SU-DHL-6 (cell line): ENCODE data around the gene KDM5C.

Experiments
- EZH2phosphoT487 ChIP-seq: fragments of 200-600 bp; sonication (generic), shearing (Covaris generic); conservative IDR thresholded peaks from 2 replicates; pipeline ENCODE4 v1.6.1; 2018; ENCODE audit warnings: mild to moderate bottlenecking, antibody characterized with exemption, low read length, moderate library complexity, mixed read lengths
- TF ChIP-seq, protein P1 (sequence below): fragments of 200-600 bp; sonication (generic); IDR thresholded peaks from one replicate; pipeline ENCODE4 v1.5.1; 2017; ENCODE audit warnings: antibody characterized with exemption, mild to moderate bottlenecking, low read length, moderate library complexity; ENCODE audit not compliant: insufficient read depth, poor library complexity, severe bottlenecking

DNA sequence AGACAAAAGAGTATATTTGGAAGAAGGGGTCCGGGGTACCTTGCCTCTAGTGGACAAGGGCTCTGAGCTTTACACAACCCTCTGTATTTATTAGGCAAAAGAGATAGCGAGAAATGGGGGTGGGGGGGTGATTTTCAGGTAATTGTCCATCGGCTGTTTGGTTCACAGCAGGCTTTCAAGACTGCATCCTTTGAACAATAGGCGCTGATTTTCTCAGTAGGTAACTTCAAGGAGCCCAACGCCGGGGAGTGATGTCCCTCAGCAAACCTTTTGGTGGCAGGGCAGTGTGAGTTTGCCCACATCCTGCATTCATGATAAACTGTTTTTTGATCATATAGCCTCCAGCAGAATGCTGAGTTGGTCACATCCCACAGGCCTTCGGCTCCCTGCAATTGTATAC, 61.6 kb downstream of the KDM5C start:
- TF ChIP-seq, protein P1, sequence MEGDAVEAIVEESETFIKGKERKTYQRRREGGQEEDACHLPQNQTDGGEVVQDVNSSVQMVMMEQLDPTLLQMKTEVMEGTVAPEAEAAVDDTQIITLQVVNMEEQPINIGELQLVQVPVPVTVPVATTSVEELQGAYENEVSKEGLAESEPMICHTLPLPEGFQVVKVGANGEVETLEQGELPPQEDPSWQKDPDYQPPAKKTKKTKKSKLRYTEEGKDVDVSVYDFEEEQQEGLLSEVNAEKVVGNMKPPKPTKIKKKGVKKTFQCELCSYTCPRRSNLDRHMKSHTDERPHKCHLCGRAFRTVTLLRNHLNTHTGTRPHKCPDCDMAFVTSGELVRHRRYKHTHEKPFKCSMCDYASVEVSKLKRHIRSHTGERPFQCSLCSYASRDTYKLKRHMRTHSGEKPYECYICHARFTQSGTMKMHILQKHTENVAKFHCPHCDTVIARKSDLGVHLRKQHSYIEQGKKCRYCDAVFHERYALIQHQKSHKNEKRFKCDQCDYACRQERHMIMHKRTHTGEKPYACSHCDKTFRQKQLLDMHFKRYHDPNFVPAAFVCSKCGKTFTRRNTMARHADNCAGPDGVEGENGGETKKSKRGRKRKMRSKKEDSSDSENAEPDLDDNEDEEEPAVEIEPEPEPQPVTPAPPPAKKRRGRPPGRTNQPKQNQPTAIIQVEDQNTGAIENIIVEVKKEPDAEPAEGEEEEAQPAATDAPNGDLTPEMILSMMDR, result no peak
- TF ChIP-seq EZH2phosphoT487, result no peak
